SU-DHL-6 (cell line): ENCODE results near the gene SDK1.

Experiments used
- H2AFZ ChIP-seq: fragments of 200-600 bp; sonication (generic); 2 replicates; pipeline ENCODE4 v1.6.1; 2014; ENCODE audit warnings: low read depth, mild to moderate bottlenecking, moderate library complexity, mixed read lengths, antibody characterized with exemption, low read length; ENCODE audit not compliant: severe bottlenecking
- H3F3A ChIP-seq: fragments of 200-600 bp; shearing (Covaris generic); 2 replicates; pipeline ENCODE4 v1.6.0; 2016; ENCODE audit warnings: antibody characterized with exemption, mild to moderate bottlenecking; ENCODE audit not compliant: insufficient read depth
- H3K27ac ChIP-seq: fragments of 200-600 bp; sonication (generic); 2 replicates; pipeline ENCODE4 v1.5.1; 2016; ENCODE audit warnings: low read depth, mild to moderate bottlenecking, low read length, moderate library complexity, mixed read lengths
- H3K27me3 ChIP-seq: fragments of 200-600 bp; sonication (generic), shearing (Covaris generic); 2 replicates; pipeline ENCODE4 v1.6.0; 2014; ENCODE audit warnings: mild to moderate bottlenecking, low read length
- H3K36me3 ChIP-seq: fragments of 200-600 bp; sonication (generic); 2 replicates; pipeline ENCODE4 v1.6.1; 2014; ENCODE audit warnings: mild to moderate bottlenecking, low read length, mixed read lengths
- H3K4me2 ChIP-seq: fragments of 300-600, 200-600 bp; shearing (Covaris generic), sonication (generic); 2 replicates; pipeline ENCODE4 v1.6.0; 2014; ENCODE audit warnings: low read length, low read depth, mild to moderate bottlenecking; ENCODE audit not compliant: poor library complexity, severe bottlenecking
- H3K4me3 ChIP-seq: fragments of 200-600 bp; sonication (generic); 2 replicates; pipeline ENCODE4 v1.5.1; 2014; ENCODE audit warnings: antibody characterized with exemption, low read length, mild to moderate bottlenecking, mixed read lengths; ENCODE audit not compliant: insufficient read depth, poor library complexity, severe bottlenecking
- H3K79me2 ChIP-seq: fragments of 200-600 bp; sonication (generic); 2 replicates; pipeline ENCODE4 v1.6.1; 2014; ENCODE audit warnings: mild to moderate bottlenecking, low read length, moderate library complexity; ENCODE audit not compliant: insufficient read depth
- H3K9ac ChIP-seq: fragments of 200-600 bp; sonication (generic); 2 replicates; pipeline ENCODE4 v1.7.0; 2014; ENCODE audit warnings: mild to moderate bottlenecking, low read length
- H3K9me2 ChIP-seq: fragments of 200-600 bp; sonication (generic); replicated peaks from 2 replicates; pipeline ENCODE4 v1.6.1; 2014; ENCODE audit warnings: low read length; ENCODE audit not compliant: insufficient read depth
- H3K9me3 ChIP-seq: fragments of 200-600 bp; sonication (generic); 2 replicates; pipeline ENCODE4 v1.6.1; 2014; ENCODE audit warnings: low read length, mixed read lengths; ENCODE audit not compliant: insufficient read depth
- H4K20me1 ChIP-seq: fragments of 200-600 bp; sonication (generic); 2 replicates; pipeline ENCODE4 v1.6.1; 2014; ENCODE audit warnings: low read depth, mild to moderate bottlenecking, antibody characterized with exemption, low read length, moderate library complexity, mixed read lengths
- EZH2phosphoT487 ChIP-seq: fragments of 200-600 bp; sonication (generic), shearing (Covaris generic); conservative IDR thresholded peaks from 2 replicates; pipeline ENCODE4 v1.6.1; 2018; ENCODE audit warnings: mild to moderate bottlenecking, antibody characterized with exemption, low read length, moderate library complexity, mixed read lengths
- TF ChIP-seq, protein P1 (sequence below): fragments of 200-600 bp; sonication (generic); IDR thresholded peaks from one replicate; pipeline ENCODE4 v1.5.1; 2017; ENCODE audit warnings: antibody characterized with exemption, mild to moderate bottlenecking, low read length, moderate library complexity; ENCODE audit not compliant: insufficient read depth, poor library complexity, severe bottlenecking

Gene SDK1

DNA sequence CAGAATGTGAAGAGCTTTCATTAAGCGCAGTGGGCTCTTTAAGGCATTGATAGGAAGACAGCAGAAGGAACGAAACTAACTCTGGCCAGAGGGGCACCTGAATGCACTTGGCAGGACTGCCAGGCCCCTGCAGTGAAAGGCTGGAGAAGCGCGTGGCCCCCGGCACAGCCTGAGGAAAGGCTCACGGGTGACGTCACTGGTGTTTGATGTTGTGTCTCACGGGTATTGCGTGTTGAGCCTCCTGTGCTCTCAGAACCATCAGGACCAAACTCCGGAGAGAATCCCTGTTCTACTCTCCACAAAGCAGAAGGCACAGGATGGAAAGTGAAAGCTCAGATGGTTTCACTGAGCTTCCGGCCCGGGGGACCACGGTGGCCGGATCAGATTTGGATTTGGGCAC is 865.3 kb downstream of the SDK1 start:
- no peak overlapping the region for H3K9ac ChIP-seq
- H3K27me3 ChIP-seq: no peaks in the 10 kb centered on the region
- no peaks in the 10 kb centered on the region for H3F3A ChIP-seq
- no peak overlapping the region for H2AFZ ChIP-seq
- no peak for TF ChIP-seq EZH2phosphoT487
- TF ChIP-seq, protein P1, sequence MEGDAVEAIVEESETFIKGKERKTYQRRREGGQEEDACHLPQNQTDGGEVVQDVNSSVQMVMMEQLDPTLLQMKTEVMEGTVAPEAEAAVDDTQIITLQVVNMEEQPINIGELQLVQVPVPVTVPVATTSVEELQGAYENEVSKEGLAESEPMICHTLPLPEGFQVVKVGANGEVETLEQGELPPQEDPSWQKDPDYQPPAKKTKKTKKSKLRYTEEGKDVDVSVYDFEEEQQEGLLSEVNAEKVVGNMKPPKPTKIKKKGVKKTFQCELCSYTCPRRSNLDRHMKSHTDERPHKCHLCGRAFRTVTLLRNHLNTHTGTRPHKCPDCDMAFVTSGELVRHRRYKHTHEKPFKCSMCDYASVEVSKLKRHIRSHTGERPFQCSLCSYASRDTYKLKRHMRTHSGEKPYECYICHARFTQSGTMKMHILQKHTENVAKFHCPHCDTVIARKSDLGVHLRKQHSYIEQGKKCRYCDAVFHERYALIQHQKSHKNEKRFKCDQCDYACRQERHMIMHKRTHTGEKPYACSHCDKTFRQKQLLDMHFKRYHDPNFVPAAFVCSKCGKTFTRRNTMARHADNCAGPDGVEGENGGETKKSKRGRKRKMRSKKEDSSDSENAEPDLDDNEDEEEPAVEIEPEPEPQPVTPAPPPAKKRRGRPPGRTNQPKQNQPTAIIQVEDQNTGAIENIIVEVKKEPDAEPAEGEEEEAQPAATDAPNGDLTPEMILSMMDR: no peak
- H3K4me2 ChIP-seq: no peak overlapping the region
- H3K9me2 ChIP-seq: no peaks in the 10 kb centered on the region
- no peaks in the 10 kb centered on the region for H3K9me3 ChIP-seq
- H3K4me3 ChIP-seq: no peak overlapping the region
- no peaks in the 10 kb centered on the region for H3K79me2 ChIP-seq
- H3K27ac ChIP-seq: no peak overlapping the region
- no peaks in the 10 kb centered on the region for H4K20me1 ChIP-seq
- no peaks in the 10 kb centered on the region for H3K36me3 ChIP-seq

DNA sequence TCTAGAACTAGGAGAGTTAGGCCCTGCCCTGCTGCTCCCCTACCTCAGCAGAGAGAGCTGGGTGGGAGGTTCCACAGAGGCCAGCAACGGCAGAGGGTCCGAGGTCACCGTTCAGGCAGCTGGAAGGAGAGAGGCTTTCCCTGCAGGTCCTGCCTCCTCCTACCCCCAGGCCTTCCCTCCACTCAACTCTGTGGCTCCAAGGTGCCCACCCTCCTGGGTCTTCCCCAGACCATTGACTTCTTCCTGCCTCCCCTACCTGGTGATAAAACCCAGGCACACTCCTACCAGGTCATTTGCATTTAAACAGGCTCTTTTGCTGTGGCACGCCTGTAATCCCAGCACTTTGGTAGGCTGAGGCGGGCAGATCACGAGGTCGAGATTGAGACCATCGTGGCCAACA is 865.8 kb downstream of the SDK1 start:
- H3K79me2 ChIP-seq: no peaks in the 10 kb centered on the region
- no peak for TF ChIP-seq EZH2phosphoT487
- TF ChIP-seq, protein P1: no peak

DNA sequence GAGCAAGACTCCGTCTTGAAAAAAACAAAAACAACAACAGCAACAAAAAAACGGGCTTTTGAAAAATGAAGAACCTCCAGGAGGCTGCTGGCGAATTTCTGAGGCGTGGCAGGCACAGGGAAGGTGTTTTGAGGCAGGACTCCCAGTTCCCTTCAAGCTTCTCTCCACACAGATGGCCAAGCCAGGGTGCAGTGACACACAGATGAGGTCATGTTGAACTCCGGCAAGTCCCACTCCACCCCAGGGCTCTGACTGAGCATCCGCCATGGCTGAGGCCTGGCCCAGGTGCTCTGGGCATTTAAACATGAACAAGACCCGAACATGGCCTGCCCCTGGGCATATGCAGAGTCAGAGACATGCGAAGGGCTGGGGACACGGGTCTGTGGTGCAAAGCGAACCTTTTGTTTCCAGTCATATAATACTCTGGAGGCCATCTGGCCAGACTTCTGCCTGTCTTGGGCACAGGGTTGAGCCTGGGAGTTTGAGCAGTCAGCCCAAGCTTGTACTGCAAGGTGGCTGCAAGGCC is 866.4 kb downstream of the SDK1 start:
- no peaks in the 10 kb centered on the region for H3K79me2 ChIP-seq
- no peaks in the 10 kb centered on the region for H3K36me3 ChIP-seq
- no peaks in the 10 kb centered on the region for H3K9me3 ChIP-seq
- no peaks in the 10 kb centered on the region for H3K9me2 ChIP-seq
- H3F3A ChIP-seq: no peaks in the 10 kb centered on the region
- H3K27ac ChIP-seq: no peak overlapping the region
- no peak overlapping the region for H3K9ac ChIP-seq
- no peaks in the 10 kb centered on the region for H4K20me1 ChIP-seq
- no peak overlapping the region for H3K4me3 ChIP-seq
- TF ChIP-seq, protein P1: no peak
- H3K4me2 ChIP-seq: no peak overlapping the region
- no peaks in the 10 kb centered on the region for H3K27me3 ChIP-seq
- H2AFZ ChIP-seq: no peak overlapping the region

More for the DNA sequence above, 865.8 kb downstream of the SDK1 start:
- Histone ChIP-seq H4K20me1 (no peaks in the 10 kb centered on the region), H3K4me3 (no peak overlapping the region), H3K9me3 (no peaks in the 10 kb centered on the region), H3K4me2 (no peak overlapping the region), H3K9me2 (no peaks in the 10 kb centered on the region), H3K9ac (no peak overlapping the region), H3K36me3 (no peaks in the 10 kb centered on the region), H3F3A (no peaks in the 10 kb centered on the region), H2AFZ (no peak overlapping the region), H3K27ac (no peak overlapping the region), H3K27me3 (no peaks in the 10 kb centered on the region)

DNA sequence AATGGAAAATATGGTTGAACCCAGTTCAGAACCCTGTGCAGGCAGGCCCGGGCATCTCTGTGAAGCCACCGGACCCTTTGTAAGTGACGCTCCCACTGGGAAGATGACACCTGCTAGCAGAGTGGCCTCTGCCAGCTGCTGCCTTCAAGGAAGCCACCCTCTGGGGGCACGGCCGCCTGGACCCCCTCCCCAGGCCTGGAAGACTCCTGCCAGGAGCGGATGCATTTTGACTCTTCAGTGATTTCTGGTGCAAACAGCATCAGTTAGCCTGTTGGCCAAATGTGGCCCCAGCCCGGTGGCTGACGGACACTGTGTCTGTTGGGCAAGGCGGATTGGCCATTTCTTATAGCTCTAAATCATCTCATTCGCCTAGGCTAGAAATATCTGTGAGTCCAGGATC is 867.0 kb downstream of the SDK1 start:
- Histone ChIP-seq H3K4me3 (no peak overlapping the region), H3K27ac (no peak overlapping the region), H3K9me3 (no peaks in the 10 kb centered on the region), H3K9me2 (no peaks in the 10 kb centered on the region), H4K20me1 (no peaks in the 10 kb centered on the region), H3K27me3 (no peaks in the 10 kb centered on the region), H3K36me3 (no peaks in the 10 kb centered on the region), H3F3A (no peaks in the 10 kb centered on the region), H3K4me2 (no peak overlapping the region), H3K79me2 (no peaks in the 10 kb centered on the region), H2AFZ (no peak overlapping the region), H3K9ac (no peak overlapping the region)
- TF ChIP-seq, protein P1: no peak
- no peak for TF ChIP-seq EZH2phosphoT487
